Transverse colon (tissue), 4 donors: Measurements from ENCODE around the gene GABARAP. TPM values are rescaled to one million over a fixed set of nuclear protein-coding genes. Genes with fewer than 3 reads are reported as not detected.

ENCODE experiments used
- DNase-seq: peaks from one replicate; pipeline ENCODE4 v3.0.0-alpha.2; 2019
- H3K27ac ChIP-seq, 4 donors: fragments of 200-600 bp; sonication (generic); 2 replicates each; pipeline ENCODE4 v1.5.1; 2016 to 2018; ENCODE audit warnings: inconsistent platforms in 4 of 4
- H3K27me3 ChIP-seq: fragments of 200-600 bp; sonication (generic); 2 replicates; pipeline ENCODE4 v1.5.1; 2017; ENCODE audit warnings: inconsistent platforms
- H3K36me3 ChIP-seq, 4 donors: fragments of 200-600 bp; sonication (generic); 2 replicates each; pipeline ENCODE4 v1.5.1; 2017 to 2019; ENCODE audit warnings: inconsistent platforms in 4 of 4
- H3K4me1 ChIP-seq, 4 donors: fragments of 200-600 bp; sonication (generic); 2 replicates each; pipeline ENCODE4 v1.5.1; 2017 to 2020; ENCODE audit warnings: inconsistent platforms in 4 of 4
- H3K4me3 ChIP-seq, 4 donors: fragments of 200-600 bp; sonication (generic); 1 replicate in 1 of 4; 2 replicates in 3 of 4; pipeline versions ENCODE4 v1.5.1 to v1.6.1; 2017 to 2019; ENCODE audit warnings: inconsistent platforms in 4 of 4
- H3K9me3 ChIP-seq, 2 donors: fragments of 200-600 bp; sonication (generic); 2 replicates each; pipeline ENCODE4 v1.5.1; 2017 to 2019; ENCODE audit warnings: inconsistent platforms in 2 of 2
- EP300 ChIP-seq: sonication (generic); formaldehyde crosslinking; IDR thresholded peaks from one replicate; pipeline ENCODE4 v1.6.1; 2017; ENCODE audit warnings: antibody characterized with exemption, low read depth
- POLR2A ChIP-seq: fragments of 450-650 bp; IDR thresholded peaks from one replicate; pipeline ENCODE4 v1.6.1; 2016; ENCODE audit warnings: antibody characterized with exemption, mild to moderate bottlenecking, moderate library complexity
- POLR2AphosphoS5 ChIP-seq, 3 donors: sonication (generic); formaldehyde crosslinking; IDR thresholded peaks; one replicate each; pipeline ENCODE4 v1.6.1; 2016; ENCODE audit warnings: antibody characterized with exemption in 3 of 3
- WGBS, 2 donors: methylation state at CpG; one replicate each; pipeline ENCODE4 v1.1.5; 2018; ENCODE audit warnings: low coverage in 1 of 2; 5-methylcytosine and 5-hydroxymethylcytosine counted together
- in situ Hi-C, 4 donors: fragments of 200-750 bp; cut with MboI; loops; one replicate each; pipeline versions ENCODE4 v1.15.0 to v1.15.1; 2017; ENCODE audit warnings: low sequenced_read_pairs in 3 of 4, low pct_ligation_motif_present in 1 of 4, low pct_unique_long_range_greater_than_20kb in 1 of 4
- intact Hi-C: fragments of 100-400 bp; cut with DNase I; formaldehyde crosslinking; loops from one replicate; pipeline ENCODE4 v1.15.1; 2023; ENCODE audit warnings: low total_unique reads
- total RNA-seq, 4 donors: library from RNA; depleted of rRNA; stranded (reverse); fragments of >200 nt; gene quantifications; one replicate each; pipeline ENCODE4 v1.1.0, GENCODE V29; 2016
- TF ChIP-seq, protein P1 (sequence below), 5 experiments: fragments of 200-600 bp in 3 of 5; fragments of 450-650 bp in 2 of 5; sonication (generic) in 3 of 5; IDR thresholded peaks; 1 replicate in 2 of 5; 2 replicates in 3 of 5; pipeline ENCODE4 v1.5.1; 2016 to 2017; ENCODE audit warnings: antibody characterized with exemption in 5 of 5, inconsistent platforms in 3 of 5, mild to moderate bottlenecking in 2 of 5, moderate library complexity in 1 of 5

The GABARAP gene
- total RNA-seq, 4 donors from 2014 or later = 209 to 479 (median 394) TPM

DNA sequence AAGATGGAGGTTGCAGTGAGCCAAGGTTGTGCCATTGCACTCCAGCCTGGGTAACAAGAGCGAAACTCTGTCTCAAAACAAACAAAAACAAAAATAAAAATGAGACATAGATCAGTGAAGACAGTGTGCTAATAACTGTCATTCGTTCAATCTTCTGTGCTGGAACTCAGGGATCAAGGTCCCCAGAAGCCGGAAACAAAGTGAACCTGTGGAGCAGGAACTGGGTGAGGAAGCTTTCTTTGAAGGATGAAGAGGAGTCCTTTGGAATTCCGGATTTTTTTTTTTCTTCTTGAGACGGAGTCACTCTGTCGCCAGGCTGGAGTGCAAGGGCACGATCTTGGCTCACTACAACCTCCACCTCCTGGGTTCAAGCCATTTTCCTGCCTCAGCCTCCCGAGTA, 37.2 kb upstream of the GABARAP start:
- WGBS, 2 donors = 47 to 66% methylated on average over 7 to 8 of the region's 8 CpGs
- Histone ChIP-seq H3K36me3 (no peaks in the 10 kb centered on the region), H3K27ac (peak overlapping the region; percentile 84 to 89 (median 86)), H3K27me3 (no peaks in the 10 kb centered on the region), H3K4me3 (no peak overlapping the region), H3K4me1 (peaks cover 12 to 42% (median 30%) of the 10 kb centered on the region in 4 donors), H3K9me3 (no peaks in the 10 kb centered on the region)
- in situ Hi-C loops = loop anchor here in 2 of 4 donors (10.0 to 25.0 kb wide), 2 partner anchors 65 to 242 kb away; partner anchors contain the start of genes SLC16A11 (in 2 of the 2) and SLC16A13 (in 2 of the 2)
- peak in 1 of 3 donors; percentile 13 for TF ChIP-seq POLR2AphosphoS5 (IDR thresholded peaks at IDR 0.05)
- TF ChIP-seq, protein P1, sequence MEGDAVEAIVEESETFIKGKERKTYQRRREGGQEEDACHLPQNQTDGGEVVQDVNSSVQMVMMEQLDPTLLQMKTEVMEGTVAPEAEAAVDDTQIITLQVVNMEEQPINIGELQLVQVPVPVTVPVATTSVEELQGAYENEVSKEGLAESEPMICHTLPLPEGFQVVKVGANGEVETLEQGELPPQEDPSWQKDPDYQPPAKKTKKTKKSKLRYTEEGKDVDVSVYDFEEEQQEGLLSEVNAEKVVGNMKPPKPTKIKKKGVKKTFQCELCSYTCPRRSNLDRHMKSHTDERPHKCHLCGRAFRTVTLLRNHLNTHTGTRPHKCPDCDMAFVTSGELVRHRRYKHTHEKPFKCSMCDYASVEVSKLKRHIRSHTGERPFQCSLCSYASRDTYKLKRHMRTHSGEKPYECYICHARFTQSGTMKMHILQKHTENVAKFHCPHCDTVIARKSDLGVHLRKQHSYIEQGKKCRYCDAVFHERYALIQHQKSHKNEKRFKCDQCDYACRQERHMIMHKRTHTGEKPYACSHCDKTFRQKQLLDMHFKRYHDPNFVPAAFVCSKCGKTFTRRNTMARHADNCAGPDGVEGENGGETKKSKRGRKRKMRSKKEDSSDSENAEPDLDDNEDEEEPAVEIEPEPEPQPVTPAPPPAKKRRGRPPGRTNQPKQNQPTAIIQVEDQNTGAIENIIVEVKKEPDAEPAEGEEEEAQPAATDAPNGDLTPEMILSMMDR (IDR thresholded peaks at IDR 0.05) = no peak
- intact Hi-C loops = no loop called here
- DNase-seq = no peak

DNA sequence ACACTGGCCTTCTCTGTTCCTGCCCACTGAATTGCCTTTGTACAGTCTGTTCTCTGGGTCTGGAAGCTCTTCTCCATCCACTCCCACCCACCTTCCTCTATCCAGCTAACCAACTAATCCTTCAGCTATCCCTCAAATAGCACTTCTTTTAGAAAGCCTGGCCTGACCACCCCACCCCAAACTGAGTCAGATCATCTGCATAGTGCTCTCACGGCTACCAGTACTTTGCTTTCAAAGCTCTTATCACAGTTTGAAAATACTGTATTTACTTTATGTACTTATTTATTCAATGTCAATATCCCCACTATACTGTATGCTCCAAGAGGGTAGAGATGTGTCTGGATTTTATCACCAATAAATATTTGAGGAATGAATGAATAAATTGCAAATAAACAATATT, 24.5 kb upstream of the GABARAP start:
- 34 to 38% methylated on average over 1 of the region's 1 CpG for WGBS, 2 donors
- Histone ChIP-seq H3K27me3 (peaks cover 30% of the 10 kb centered on the region), H3K4me3 (no peak overlapping the region), H3K4me1 (peaks cover 0 to 59% (median 26%) of the 10 kb centered on the region in 4 donors), H3K9me3 (no peaks in the 10 kb centered on the region), H3K27ac (peak overlapping the region; percentile 80 to 82 (median 82)), H3K36me3 (no peaks in the 10 kb centered on the region)
- no peak for DNase-seq
- TF ChIP-seq POLR2A (no peak), EP300 (no peak), POLR2AphosphoS5 (IDR thresholded peaks at IDR 0.05) (no peak)
- TF ChIP-seq, protein P1 (IDR thresholded peaks at IDR 0.05) = no peak
- in situ Hi-C loops (no loop called here), intact Hi-C loops (no loop called here)

DNA sequence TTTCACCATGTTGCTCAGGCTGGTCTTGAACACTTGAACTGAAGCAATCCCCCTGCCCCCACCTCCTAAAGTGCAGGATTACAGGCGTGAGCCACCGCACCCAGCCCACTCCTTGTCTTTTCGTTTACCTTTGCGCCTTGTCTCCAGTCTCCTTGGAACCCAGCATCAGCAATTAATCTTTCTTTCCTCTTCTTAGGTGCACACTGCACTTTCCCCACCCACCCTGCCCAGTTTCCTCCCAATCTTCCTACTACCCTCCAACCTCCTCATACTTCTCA, 21.5 kb upstream of the GABARAP start:
- TF ChIP-seq POLR2A (no peak), POLR2AphosphoS5 (IDR thresholded peaks at IDR 0.05) (peak in 1 of 3 donors; percentile 52)
- TF ChIP-seq, protein P1 (IDR thresholded peaks at IDR 0.05) = no peak
- peaks cover 42% of the 10 kb centered on the region for H3K27me3 ChIP-seq
- in situ Hi-C loops (no loop called here), intact Hi-C loops (no loop called here)
- DNase-seq = peak; percentile 76
- WGBS, 2 donors = 38 to 40% methylated on average over 3 to 4 of the region's 4 CpGs
- no peaks in the 10 kb centered on the region for H3K36me3 ChIP-seq
- peak overlapping the region; percentile 88 to 96 (median 94) for H3K27ac ChIP-seq
- H3K4me3 ChIP-seq = peak overlapping the region in 3 of 4 donors; percentile 46 to 72 (median 60)
- no peaks in the 10 kb centered on the region for H3K9me3 ChIP-seq
- H3K4me1 ChIP-seq = peaks cover 0 to 65% (median 30%) of the 10 kb centered on the region in 4 donors

GRCh38 chr17:7262935-7263800, 20.9 kb upstream of the GABARAP start:
- H3K36me3 ChIP-seq = no peaks in the 10 kb centered on the region
- peaks cover 42% of the 10 kb centered on the region for H3K27me3 ChIP-seq
- WGBS, 2 donors = 3 to 11% methylated on average over 11 to 26 of the region's 26 CpGs
- peak overlapping the region; percentile 88 to 96 (median 94) for H3K27ac ChIP-seq
- intact Hi-C loops (no loop called here), in situ Hi-C loops (no loop called here)
- DNase-seq = peak; percentile 95
- peak; percentile 67 for TF ChIP-seq EP300
- TF ChIP-seq POLR2A = peak; percentile 95
- TF ChIP-seq, protein P1 (IDR thresholded peaks at IDR 0.05) = no peak
- peak; percentile 6 to 90 (median 79) for TF ChIP-seq POLR2AphosphoS5 (IDR thresholded peaks at IDR 0.05)
- H3K4me3 ChIP-seq = peak overlapping the region; percentile 32 to 72 (median 53)
- H3K9me3 ChIP-seq = no peaks in the 10 kb centered on the region
- peaks cover 0 to 69% (median 31%) of the 10 kb centered on the region in 4 donors for H3K4me1 ChIP-seq
